ENCODE results near the gene PLA2G2E. TPM values are rescaled to one million over a fixed set of nuclear protein-coding genes. Genes with fewer than 3 reads are reported as not detected.

Gene PLA2G2E
- total RNA-seq, 6 donors from 2014 or later, result not detected

- no peak overlapping the region for H3K4me3 ChIP-seq
- 56 to 69% methylated on average over 3 of the region's 3 CpGs for whole genome bisulfite sequencing, 2 donors
- H3K27ac ChIP-seq, result no peak overlapping the region
- no peaks in the 10 kb centered on the region for H3K4me1 ChIP-seq
- no peaks in the 10 kb centered on the region for H3K9me3 ChIP-seq
- no peaks in the 10 kb centered on the region for H3K27me3 ChIP-seq
- ATAC-seq (ENCODE audit: low FRiP score in 2 of 2), result no peak
- DNase-seq, result no peak
- no peaks in the 10 kb centered on the region for H3K36me3 ChIP-seq
- TF ChIP-seq, protein P1, sequence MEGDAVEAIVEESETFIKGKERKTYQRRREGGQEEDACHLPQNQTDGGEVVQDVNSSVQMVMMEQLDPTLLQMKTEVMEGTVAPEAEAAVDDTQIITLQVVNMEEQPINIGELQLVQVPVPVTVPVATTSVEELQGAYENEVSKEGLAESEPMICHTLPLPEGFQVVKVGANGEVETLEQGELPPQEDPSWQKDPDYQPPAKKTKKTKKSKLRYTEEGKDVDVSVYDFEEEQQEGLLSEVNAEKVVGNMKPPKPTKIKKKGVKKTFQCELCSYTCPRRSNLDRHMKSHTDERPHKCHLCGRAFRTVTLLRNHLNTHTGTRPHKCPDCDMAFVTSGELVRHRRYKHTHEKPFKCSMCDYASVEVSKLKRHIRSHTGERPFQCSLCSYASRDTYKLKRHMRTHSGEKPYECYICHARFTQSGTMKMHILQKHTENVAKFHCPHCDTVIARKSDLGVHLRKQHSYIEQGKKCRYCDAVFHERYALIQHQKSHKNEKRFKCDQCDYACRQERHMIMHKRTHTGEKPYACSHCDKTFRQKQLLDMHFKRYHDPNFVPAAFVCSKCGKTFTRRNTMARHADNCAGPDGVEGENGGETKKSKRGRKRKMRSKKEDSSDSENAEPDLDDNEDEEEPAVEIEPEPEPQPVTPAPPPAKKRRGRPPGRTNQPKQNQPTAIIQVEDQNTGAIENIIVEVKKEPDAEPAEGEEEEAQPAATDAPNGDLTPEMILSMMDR (IDR thresholded peaks at IDR 0.05), result no peak
- TF ChIP-seq POLR2A (IDR thresholded peaks at IDR 0.05), result no peak
- TF ChIP-seq EP300 (IDR thresholded peaks at IDR 0.05), result no peak
- TF ChIP-seq POLR2AphosphoS5 (IDR thresholded peaks at IDR 0.05), result no peak
Measured at GRCh38 chr1:19946971-19947370, 23.6 kb upstream of the PLA2G2E start.

DNA sequence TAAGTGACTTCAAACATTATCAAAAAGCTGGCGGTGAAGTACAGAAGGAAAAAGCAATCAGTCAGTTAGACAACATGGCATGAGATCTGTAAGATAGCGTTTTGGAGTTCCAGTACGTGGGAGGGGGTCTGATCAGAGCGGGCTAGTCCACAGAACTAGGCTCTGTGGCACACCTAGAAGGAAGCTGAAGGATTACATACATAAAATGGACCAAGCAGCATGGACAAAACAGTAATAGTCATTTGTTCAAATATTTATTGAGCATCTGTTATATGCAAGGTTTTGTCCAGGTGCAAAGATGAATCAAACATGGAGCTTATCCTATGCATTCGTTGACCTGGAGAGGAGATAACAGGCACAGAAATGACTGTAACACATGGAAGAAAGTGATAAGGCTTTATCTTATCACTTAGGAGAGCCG, 22.9 kb upstream of the PLA2G2E start:
- TF ChIP-seq POLR2AphosphoS5 (IDR thresholded peaks at IDR 0.05), result no peak
- TF ChIP-seq POLR2A (IDR thresholded peaks at IDR 0.05), result no peak
- TF ChIP-seq, protein P1 (IDR thresholded peaks at IDR 0.05), result no peak
- no peak for TF ChIP-seq EP300 (IDR thresholded peaks at IDR 0.05)
- DNase-seq (no peak), ATAC-seq (ENCODE audit: low FRiP score in 2 of 2) (no peak)
- Histone ChIP-seq H3K9me3 (no peaks in the 10 kb centered on the region), H3K36me3 (no peaks in the 10 kb centered on the region), H3K4me3 (no peak overlapping the region), H3K27ac (no peak overlapping the region), H3K4me1 (no peaks in the 10 kb centered on the region), H3K27me3 (no peaks in the 10 kb centered on the region)
- WGBS, 2 donors, result 35 to 52% methylated on average over 6 of the region's 6 CpGs

DNA sequence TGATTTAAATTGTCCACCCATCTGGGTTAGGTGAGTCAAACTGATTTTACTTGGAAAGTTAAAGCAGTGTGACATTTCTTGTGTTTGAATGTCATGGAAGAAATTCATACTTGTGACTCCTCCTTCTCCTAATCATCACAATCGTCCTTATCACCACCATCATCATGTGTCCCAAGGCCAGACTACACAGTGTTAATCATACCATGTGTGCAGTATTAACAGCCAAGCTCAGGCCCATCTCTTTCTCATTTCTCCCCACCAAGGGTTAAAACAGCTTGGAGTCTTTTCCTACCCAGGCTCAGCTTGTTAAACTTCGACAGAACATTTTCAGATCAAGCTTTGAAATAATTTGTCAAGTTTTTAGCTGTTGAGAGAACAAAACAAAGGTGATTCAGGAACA, 22.5 kb upstream of the PLA2G2E start:
- ATAC-seq (ENCODE audit: low FRiP score in 2 of 2), result no peak
- no peaks in the 10 kb centered on the region for H3K9me3 ChIP-seq
- TF ChIP-seq POLR2AphosphoS5 (IDR thresholded peaks at IDR 0.05) (no peak), EP300 (IDR thresholded peaks at IDR 0.05) (no peak), POLR2A (IDR thresholded peaks at IDR 0.05) (no peak)
- TF ChIP-seq, protein P1 (IDR thresholded peaks at IDR 0.05), result no peak

GRCh38 chr1:19942657-19943056, 19.2 kb upstream of the PLA2G2E start:
- ATAC-seq (ENCODE audit: low FRiP score in 2 of 2) (no peak), DNase-seq (no peak)
- TF ChIP-seq EP300 (IDR thresholded peaks at IDR 0.05) (no peak), POLR2A (IDR thresholded peaks at IDR 0.05) (no peak), POLR2AphosphoS5 (IDR thresholded peaks at IDR 0.05) (no peak)
- TF ChIP-seq, protein P1 (IDR thresholded peaks at IDR 0.05), result no peak
- no peaks in the 10 kb centered on the region for H3K4me1 ChIP-seq
- H3K36me3 ChIP-seq, result no peaks in the 10 kb centered on the region
- 91 to 100% methylated on average over 2 of the region's 2 CpGs for WGBS, 2 donors
- no peaks in the 10 kb centered on the region for H3K27me3 ChIP-seq
- no peak overlapping the region for H3K27ac ChIP-seq
- H3K9me3 ChIP-seq, result no peaks in the 10 kb centered on the region
- no peak overlapping the region for H3K4me3 ChIP-seq

More for the DNA sequence above, 22.5 kb upstream of the PLA2G2E start:
- H3K4me1 ChIP-seq, result no peaks in the 10 kb centered on the region
- 15 to 23% methylated on average over 2 of the region's 2 CpGs for WGBS, 2 donors
- H3K4me3 ChIP-seq, result no peak overlapping the region
- no peaks in the 10 kb centered on the region for H3K27me3 ChIP-seq
- no peak overlapping the region for H3K27ac ChIP-seq
- DNase-seq, result no peak
- no peaks in the 10 kb centered on the region for H3K36me3 ChIP-seq

DNA sequence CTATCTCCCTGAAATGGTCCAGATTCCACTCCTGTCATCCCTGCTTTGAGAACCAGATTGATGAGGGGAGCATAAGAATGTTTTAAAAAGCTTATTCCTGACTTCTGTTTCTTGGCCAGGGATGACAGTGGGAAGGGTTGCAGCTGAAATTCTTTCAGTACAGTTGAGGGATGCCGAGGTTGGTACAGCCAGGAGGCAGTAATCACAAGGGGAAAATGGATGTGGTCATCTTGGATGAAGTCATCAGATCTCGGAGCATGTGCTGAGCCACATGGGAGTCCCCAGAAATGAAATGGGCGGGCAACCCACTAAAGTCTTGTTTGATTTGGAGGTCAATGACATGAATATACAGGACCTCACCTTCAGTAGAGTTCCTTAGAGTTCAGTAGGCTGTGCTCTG, 18.7 kb upstream of the PLA2G2E start:
- Histone ChIP-seq H3K27me3 (no peaks in the 10 kb centered on the region), H3K27ac (no peak overlapping the region), H3K4me1 (no peaks in the 10 kb centered on the region), H3K36me3 (no peaks in the 10 kb centered on the region), H3K9me3 (no peaks in the 10 kb centered on the region), H3K4me3 (no peak overlapping the region)
- ATAC-seq (ENCODE audit: low FRiP score in 2 of 2), result peak in 1 of 2 donors; percentile 70
- WGBS, 2 donors, result 77 to 79% methylated on average over 3 of the region's 3 CpGs
- DNase-seq, result no peak
- TF ChIP-seq, protein P1 (IDR thresholded peaks at IDR 0.05), result no peak
- TF ChIP-seq POLR2A (IDR thresholded peaks at IDR 0.05), result no peak
- no peak for TF ChIP-seq EP300 (IDR thresholded peaks at IDR 0.05)
- no peak for TF ChIP-seq POLR2AphosphoS5 (IDR thresholded peaks at IDR 0.05)

Measured in upper lobe of left lung (tissue), 6 donors.